Endothelial cell of umbilical vein (primary cell): ENCODE results near the gene CD48. TPM values are rescaled to one million over a fixed set of nuclear protein-coding genes. Genes with fewer than 3 reads are reported as not detected.

Experiments
- BruUV-seq: library from RNA; stranded (reverse); fragments of 400-500 nt; replicated peaks from 2 replicates; lab custom pipeline; 2021; lab: Mats Ljungman, UMichigan
- CTCF ChIA-PET: fragments of 300-600, 350-600 bp; sonication (Branson Sonifier 250); formaldehyde crosslinking; loops from one replicate; lab custom pipeline; 2021; ENCODE audit warnings: antibody characterized with exemption, inconsistent platforms; lab: Charles Lee
- POLR2A ChIA-PET: fragments of 300-600, 350-600 bp; sonication (Branson Sonifier 250); formaldehyde crosslinking; loops from one replicate; lab custom pipeline; 2021; ENCODE audit warnings: antibody characterized with exemption, inconsistent platforms; lab: Charles Lee
- DNase-seq: peaks from one replicate; pipeline ENCODE4 v3.0.0-alpha.2; 2011; ENCODE audit warnings: low read depth, low spot score
- FAIRE-seq: peaks from 2 replicates; lab custom pipeline; 2011; peaks lifted over from hg19 to GRCh38; lab: Jason Lieb, UNC
- H2AFZ ChIP-seq: 2 replicates; pipeline ENCODE4 v1.6.0; 2012; ENCODE audit warnings: low read depth, low read length, control low read depth, inconsistent platforms
- H3K27ac ChIP-seq: 2 replicates; pipeline ENCODE4 v1.5.1; 2011; ENCODE audit warnings: low read depth, mild to moderate bottlenecking, control low read depth, low read length, moderate library complexity; ENCODE audit not compliant: insufficient read depth
- H3K27me3 ChIP-seq, 2 experiments: 2 replicates each; pipeline versions ENCODE4 v1.6.0 to v1.6.1; 2011; ENCODE audit warnings: low read length in 2 of 2, mixed read lengths in 1 of 2; ENCODE audit not compliant: control insufficient read depth in 2 of 2, insufficient read depth in 2 of 2
- H3K36me3 ChIP-seq, 2 experiments: 2 replicates in 1 of 2; 3 replicates in 1 of 2; pipeline ENCODE4 v1.5.1; 2011; ENCODE audit warnings: low read length in 2 of 2, mild to moderate bottlenecking in 1 of 2, moderate library complexity in 1 of 2; ENCODE audit not compliant: control insufficient read depth in 2 of 2, insufficient read depth in 2 of 2; ENCODE audit errors: extremely low read depth in 1 of 2
- H3K4me1 ChIP-seq: 3 replicates; pipeline ENCODE4 v1.5.1; 2011; ENCODE audit warnings: mild to moderate bottlenecking, low read length; ENCODE audit not compliant: control insufficient read depth, insufficient read depth; ENCODE audit errors: extremely low read depth
- H3K4me2 ChIP-seq: 2 replicates; pipeline ENCODE4 v1.6.1; 2011; ENCODE audit warnings: low read length, control low read depth, mixed read lengths; ENCODE audit not compliant: insufficient read depth
- H3K4me3 ChIP-seq, 3 experiments: fragments of 200-600 bp in 1 of 3; sonication (generic), shearing (Covaris generic) in 1 of 3; replicated peaks in 1 of 3; 2 replicates each; pipeline ENCODE4 v1.5.1; 2011 to 2016; ENCODE audit warnings: control low read depth in 3 of 3, low read length in 3 of 3, mild to moderate bottlenecking in 2 of 3, inconsistent platforms in 1 of 3, low read depth in 1 of 3, moderate library complexity in 1 of 3; ENCODE audit not compliant: insufficient read depth in 1 of 3
- H3K79me2 ChIP-seq: 2 replicates; pipeline ENCODE4 v1.6.0; 2012; ENCODE audit warnings: low read length, inconsistent platforms; ENCODE audit not compliant: control insufficient read depth, insufficient read depth
- H3K9ac ChIP-seq: replicated peaks from 2 replicates; pipeline ENCODE3; 2011; ENCODE audit warnings: low read length, control low read depth; ENCODE audit not compliant: insufficient read depth; ENCODE audit errors: extremely low read depth
- H3K9me1 ChIP-seq: replicated peaks from 3 replicates; pipeline ENCODE4 v1.6.0; 2011; ENCODE audit warnings: mild to moderate bottlenecking, low read length; ENCODE audit not compliant: control insufficient read depth, insufficient read depth; ENCODE audit errors: extremely low read depth
- H3K9me3 ChIP-seq: replicated peaks from 2 replicates; pipeline ENCODE4 v1.5.1; 2012; ENCODE audit warnings: low read length, inconsistent platforms; ENCODE audit not compliant: control insufficient read depth, insufficient read depth
- H4K20me1 ChIP-seq: replicated peaks from 2 replicates; pipeline ENCODE3; 2011; ENCODE audit warnings: mild to moderate bottlenecking, low read length; ENCODE audit not compliant: control insufficient read depth, insufficient read depth; ENCODE audit errors: extremely low read depth
- EZH2 ChIP-seq: IDR thresholded peaks from 2 replicates; pipeline ENCODE4 v1.6.1; 2012; ENCODE audit warnings: borderline replicate concordance, low read depth, mild to moderate bottlenecking, moderate library complexity, low read length, inconsistent platforms; ENCODE audit not compliant: severe bottlenecking
- GATA2 ChIP-seq: IDR thresholded peaks from 2 replicates; pipeline ENCODE4 v1.7.0; 2011; ENCODE audit warnings: low read depth, mild to moderate bottlenecking, moderate library complexity, mixed read lengths, low read length; ENCODE audit not compliant: insufficient read length, insufficient read depth
- JUN ChIP-seq: IDR thresholded peaks from 2 replicates; pipeline ENCODE4 v1.6.1; 2011; ENCODE audit warnings: borderline replicate concordance, low read depth; ENCODE audit not compliant: insufficient read length, insufficient read depth
- MYC ChIP-seq: IDR thresholded peaks from one replicate; pipeline ENCODE4 v1.6.1; 2011; ENCODE audit warnings: mild to moderate bottlenecking, low read depth, low read length
- POLR2A ChIP-seq: IDR thresholded peaks from 2 replicates; pipeline ENCODE4 v1.6.1; 2012; ENCODE audit warnings: low read depth, mild to moderate bottlenecking, control low read depth, low read length
- POLR2AphosphoS5 ChIP-seq: IDR thresholded peaks from 2 replicates; pipeline ENCODE4 v1.6.1; 2012; ENCODE audit warnings: low read depth, mild to moderate bottlenecking, control low read depth, low read length, moderate library complexity; ENCODE audit not compliant: insufficient read depth
- dilution Hi-C: fragments of 300-500 bp; cut with MboI; formaldehyde crosslinking; loops from one replicate; pipeline ENCODE4 v1.15.0; 2019; ENCODE audit warnings: low sequenced_read_pairs; ENCODE audit not compliant: extremely low pct_ligation_motif_present
- intact Hi-C: fragments of 100-400 bp; cut with micrococcal nuclease; formaldehyde crosslinking; loops from one replicate; pipeline ENCODE4 v1.10.0; 2022
- polyA plus RNA-seq, 4 experiments: library from polyadenylated mRNA; depleted of rRNA in 3 of 4; stranded (reverse) in 3 of 4; unstranded in 1 of 4; fragments of >200 nt; gene quantifications; 2 replicates each; pipeline versions ENCODE4 v1.2.1 to v1.2.3, GENCODE V29; 2011 to 2012; ENCODE audit warnings: missing spikeins in 1 of 4
- total RNA-seq: library from RNA; stranded (reverse); gene quantifications from 2 replicates; pipeline ENCODE4 v1.2.3, GENCODE V29; 2021
- TF ChIP-seq, protein P1 (sequence below): IDR thresholded peaks from 2 replicates; pipeline ENCODE4 v1.6.1; 2011; ENCODE audit not compliant: insufficient read depth, insufficient read length

Gene CD48
- total and polyA plus RNA-seq, 2 donors (not counting 3 experiments of a cell fraction or from before 2014, with no cell fraction given), result not detected

GRCh38 chr1:160758521-160758920 lies 46.9 kb upstream of the CD48 start:
- Histone ChIP-seq H3K27me3 (peaks cover under 1 to 1% of the 10 kb centered on the region in 2 experiments), H4K20me1 (no peaks in the 10 kb centered on the region), H3K4me2 (no peak overlapping the region), H3K9me1 (no peaks in the 10 kb centered on the region), H3K9me3 (no peaks in the 10 kb centered on the region), H3K4me1 (no peaks in the 10 kb centered on the region), H3K9ac (no peak overlapping the region), H2AFZ (no peak overlapping the region), H3K27ac (no peak overlapping the region), H3K4me3 (no peak overlapping the region), H3K79me2 (no peaks in the 10 kb centered on the region), H3K36me3 (no peaks in the 10 kb centered on the region)
- ChIA-PET POLR2A (no interaction called here), CTCF (no interaction called here)
- intact Hi-C loops, result no loop called here
- BruUV-seq, result no TSS peak
- TF ChIP-seq, protein P1, sequence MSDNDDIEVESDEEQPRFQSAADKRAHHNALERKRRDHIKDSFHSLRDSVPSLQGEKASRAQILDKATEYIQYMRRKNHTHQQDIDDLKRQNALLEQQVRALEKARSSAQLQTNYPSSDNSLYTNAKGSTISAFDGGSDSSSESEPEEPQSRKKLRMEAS, result no peak
- TF ChIP-seq MYC (no peak), POLR2A (no peak)
- dilution Hi-C loops, result no loop called here
- DNase-seq (no peak), FAIRE-seq (no peak)

DNA sequence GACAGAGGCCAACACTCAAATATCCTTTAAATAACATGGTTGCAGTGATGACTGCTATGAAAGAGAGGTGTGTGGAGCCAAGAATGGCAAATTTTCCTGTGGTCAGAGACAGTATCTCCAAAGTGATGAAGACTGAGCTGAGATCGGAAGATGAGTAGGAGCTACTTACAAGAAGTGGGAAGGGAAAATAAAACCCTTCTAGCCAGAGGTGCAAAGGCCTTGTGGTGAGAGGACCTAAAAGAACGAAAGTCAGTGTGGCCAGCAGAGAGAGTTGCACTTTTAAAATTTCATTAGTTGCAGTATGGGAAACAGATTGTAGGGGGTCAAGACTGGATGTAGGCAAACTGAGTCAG lies 45.2 kb upstream of the CD48 start:
- dilution Hi-C loops (no loop called here), intact Hi-C loops (no loop called here)
- Histone ChIP-seq H3K4me2 (no peak overlapping the region), H2AFZ (no peak overlapping the region), H3K36me3 (no peaks in the 10 kb centered on the region), H3K4me3 (no peak overlapping the region), H3K79me2 (no peaks in the 10 kb centered on the region), H4K20me1 (no peaks in the 10 kb centered on the region), H3K27me3 (peaks cover 0 to 7% of the 10 kb centered on the region in 2 experiments), H3K27ac (no peak overlapping the region), H3K4me1 (no peaks in the 10 kb centered on the region), H3K9me3 (no peaks in the 10 kb centered on the region), H3K9ac (no peak overlapping the region), H3K9me1 (no peaks in the 10 kb centered on the region)
- TF ChIP-seq POLR2A (no peak), EZH2 (no peak), GATA2 (no peak), POLR2AphosphoS5 (no peak), JUN (no peak)
- TF ChIP-seq, protein P1, result no peak
- ChIA-PET POLR2A (no interaction called here), CTCF (no interaction called here)
- BruUV-seq, result no TSS peak
- no peak for FAIRE-seq
- DNase-seq, result no peak
